Kidney (tissue), 14 donors: ENCODE data around the gene FAU. TPM values are rescaled to one million over a fixed set of nuclear protein-coding genes. Genes with fewer than 3 reads are reported as not detected.

ENCODE experiments used
- DNase-seq, 5 donors: peaks; one replicate each; pipeline ENCODE4 v3.0.0-alpha.2; 2013 to 2020
- FAIRE-seq: peaks from 2 replicates; lab custom pipeline; 2012; peaks lifted over from hg19 to GRCh38; lab: Jason Lieb, UNC
- H3K27ac ChIP-seq, 2 donors: one replicate each; pipeline ENCODE4 v1.7.0; 2013; ENCODE audit warnings: low read depth in 2 of 2, low read length in 2 of 2, inconsistent platforms in 1 of 2
- H3K27me3 ChIP-seq: one replicate; pipeline ENCODE4 v1.7.1; 2013; ENCODE audit warnings: low read length, inconsistent platforms; ENCODE audit not compliant: control insufficient read depth, insufficient read depth
- H3K36me3 ChIP-seq, 3 donors: one replicate each; pipeline versions ENCODE4 v1.7.0 to v1.7.1; 2013; ENCODE audit warnings: low read length in 3 of 3, control low read depth in 1 of 3, inconsistent platforms in 1 of 3; ENCODE audit not compliant: insufficient read depth in 3 of 3, control insufficient read depth in 2 of 3
- H3K4me1 ChIP-seq, 3 donors: one replicate each; pipeline versions ENCODE4 v1.7.0 to v1.7.1; 2013; ENCODE audit warnings: low read length in 3 of 3, inconsistent platforms in 1 of 3, low read depth in 1 of 3; ENCODE audit not compliant: control insufficient read depth in 2 of 3, insufficient read depth in 2 of 3
- H3K4me3 ChIP-seq, 3 donors: one replicate each; pipeline versions ENCODE4 v1.7.0 to v1.8.1; 2013; ENCODE audit warnings: low read length in 3 of 3, control low read depth in 1 of 3, inconsistent platforms in 1 of 3
- H3K9ac ChIP-seq, 3 donors: one replicate each; pipeline versions ENCODE4 v1.7.0 to v1.7.1; 2013; ENCODE audit warnings: low read length in 3 of 3, control low read depth in 1 of 3, inconsistent platforms in 1 of 3
- H3K9me3 ChIP-seq, 3 donors: one replicate each; pipeline versions ENCODE4 v1.7.0 to v1.7.1; 2013; ENCODE audit warnings: low read length in 3 of 3, control low read depth in 1 of 3, inconsistent platforms in 1 of 3; ENCODE audit not compliant: control insufficient read depth in 2 of 3, insufficient read depth in 1 of 3
- intact Hi-C: fragments of 100-400 bp; cut with DNase I; formaldehyde crosslinking; loops from one replicate; pipeline ENCODE4 v1.11.1; 2022
- polyA plus RNA-seq: library from polyadenylated mRNA; stranded (reverse); fragments of 350-450 nt; fragmentation: Illumina TruSeq; extraction: RNeasy Lipid Tissue Mini Kit (QIAGEN cat#74804); gene quantifications from one replicate; pipeline ENCODE4 v1.2.3, GENCODE V29; 2014; ENCODE audit warnings: low read depth, low replicate concordance; ENCODE audit not compliant: insufficient read depth
- total RNA-seq: library from RNA; stranded (reverse); fragmentation: NEBNext Ultra II Directional; extraction: Animal tissue kit (Norgen Biotek cat#: 25700); gene quantifications from one replicate; pipeline ENCODE4 v1.2.1, GENCODE V29; 2021
- TF ChIP-seq, protein P1 (sequence below): IDR thresholded peaks from 3 replicates; pipeline ENCODE4 v1.5.1; 2012; ENCODE audit warnings: mild to moderate bottlenecking, moderate library complexity, borderline replicate concordance; ENCODE audit not compliant: insufficient read depth; ENCODE audit errors: extremely low read depth
- donor health status: control.
- donor health status: control.
- donor health status: control.
- donor health status: control.
- donor health status: control.
- donor health status: DM: yes; HTN: yes; CAD: no.
- donor health status: Normal renal cell carcinoma (clear cell type).

FAU gene
- total and polyA plus RNA-seq, 2 donors from 2014 or later = 794 to 927 TPM

DNA sequence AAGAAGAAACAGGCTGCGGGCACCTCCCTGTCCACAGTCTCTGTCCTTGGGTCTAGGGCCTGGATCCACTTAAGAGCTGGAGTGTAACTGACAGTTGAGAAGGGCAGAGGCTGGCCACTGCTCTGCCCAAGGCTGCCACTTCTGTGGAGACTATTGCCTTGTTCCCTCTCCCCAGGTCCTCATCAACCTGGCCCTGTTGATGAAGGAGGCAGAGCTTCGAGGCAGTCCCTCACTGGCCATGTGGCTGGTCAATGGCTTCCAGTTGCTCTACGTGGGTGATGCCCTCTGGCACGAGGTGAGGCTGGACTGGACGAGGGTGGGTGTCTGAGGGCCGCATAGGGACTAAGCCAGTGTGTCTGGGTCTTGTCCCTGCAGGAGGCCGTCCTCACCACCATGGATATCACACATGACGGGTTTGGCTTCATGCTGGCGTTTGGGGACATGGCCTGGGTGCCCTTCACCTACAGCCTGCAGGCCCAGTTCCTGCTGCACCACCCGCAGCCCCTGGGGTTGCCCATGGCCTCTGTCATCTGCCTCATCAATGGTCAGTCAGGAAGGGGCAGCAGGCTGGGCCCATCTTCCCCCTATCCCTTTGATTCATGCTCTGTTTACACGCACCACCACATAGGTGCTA lies 7.3 kb downstream of the FAU start:
- FAIRE-seq (no peak), DNase-seq (peak in 1 of 5 donors; percentile 44)
- no peaks in the 10 kb centered on the region for H3K9me3 ChIP-seq
- no peak overlapping the region for H3K27ac ChIP-seq
- peak overlapping the region in 1 of 3 donors; percentile 26 for H3K9ac ChIP-seq
- intact Hi-C loops = no loop called here
- peaks cover 0 to 10% (median 2%) of the 10 kb centered on the region in 3 donors for H3K36me3 ChIP-seq
- H3K4me3 ChIP-seq = no peak overlapping the region
- H3K27me3 ChIP-seq = no peaks in the 10 kb centered on the region
- H3K4me1 ChIP-seq = peaks cover 0 to 43% (median 10%) of the 10 kb centered on the region in 3 donors
- TF ChIP-seq, protein P1, sequence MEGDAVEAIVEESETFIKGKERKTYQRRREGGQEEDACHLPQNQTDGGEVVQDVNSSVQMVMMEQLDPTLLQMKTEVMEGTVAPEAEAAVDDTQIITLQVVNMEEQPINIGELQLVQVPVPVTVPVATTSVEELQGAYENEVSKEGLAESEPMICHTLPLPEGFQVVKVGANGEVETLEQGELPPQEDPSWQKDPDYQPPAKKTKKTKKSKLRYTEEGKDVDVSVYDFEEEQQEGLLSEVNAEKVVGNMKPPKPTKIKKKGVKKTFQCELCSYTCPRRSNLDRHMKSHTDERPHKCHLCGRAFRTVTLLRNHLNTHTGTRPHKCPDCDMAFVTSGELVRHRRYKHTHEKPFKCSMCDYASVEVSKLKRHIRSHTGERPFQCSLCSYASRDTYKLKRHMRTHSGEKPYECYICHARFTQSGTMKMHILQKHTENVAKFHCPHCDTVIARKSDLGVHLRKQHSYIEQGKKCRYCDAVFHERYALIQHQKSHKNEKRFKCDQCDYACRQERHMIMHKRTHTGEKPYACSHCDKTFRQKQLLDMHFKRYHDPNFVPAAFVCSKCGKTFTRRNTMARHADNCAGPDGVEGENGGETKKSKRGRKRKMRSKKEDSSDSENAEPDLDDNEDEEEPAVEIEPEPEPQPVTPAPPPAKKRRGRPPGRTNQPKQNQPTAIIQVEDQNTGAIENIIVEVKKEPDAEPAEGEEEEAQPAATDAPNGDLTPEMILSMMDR = no peak

- no peaks in the 10 kb centered on the region for H3K27me3 ChIP-seq
- H3K4me1 ChIP-seq = peaks cover 0 to 43% (median 10%) of the 10 kb centered on the region in 3 donors
- TF ChIP-seq, protein P1 = no peak
- no peaks in the 10 kb centered on the region for H3K9me3 ChIP-seq
- DNase-seq = no peak
- intact Hi-C loops = no loop called here
- H3K4me3 ChIP-seq = no peak overlapping the region
- H3K27ac ChIP-seq = no peak overlapping the region
- H3K36me3 ChIP-seq = peaks cover 0 to 10% (median 0%) of the 10 kb centered on the region in 3 donors
- H3K9ac ChIP-seq = no peak overlapping the region
- FAIRE-seq = no peak
Measured at GRCh38 chr11:65113839-65114238, 8.1 kb downstream of the FAU start.

- DNase-seq (peak; percentile 58 to 86 (median 76)), FAIRE-seq (no peak)
- Histone ChIP-seq H3K27ac (peak overlapping the region; percentile 69 to 72), H3K4me1 (peaks cover 0 to 43% (median 10%) of the 10 kb centered on the region in 3 donors), H3K9ac (peak overlapping the region in 2 of 3 donors; percentile 11 to 77), H3K9me3 (no peaks in the 10 kb centered on the region), H3K27me3 (no peaks in the 10 kb centered on the region), H3K4me3 (peak overlapping the region in 1 of 3 donors; percentile 63), H3K36me3 (peaks cover 0 to 6% (median 0%) of the 10 kb centered on the region in 3 donors)
- TF ChIP-seq, protein P1 = no peak
- intact Hi-C loops = no loop called here
Measured at GRCh38 chr11:65113361-65113756, 8.6 kb downstream of the FAU start.
